GM13976 (cell line): ENCODE data around the gene CLPSL1.

ENCODE experiments used
- DNase-seq: peaks from one replicate; pipeline ENCODE4 v3.0.0; 2012; ENCODE audit warnings: low spot score
- CTCF ChIP-seq: IDR thresholded peaks from 2 replicates; pipeline ENCODE4 v1.5.1; 2012; ENCODE audit warnings: borderline replicate concordance, mild to moderate bottlenecking; ENCODE audit not compliant: insufficient read depth; ENCODE audit errors: extremely low read depth, missing control alignments, control extremely low read depth
- in situ Hi-C: fragments of 300-500 bp; cut with MboI; formaldehyde crosslinking; loops from one replicate; pipeline ENCODE4 v1.12.0; 2022; ENCODE audit warnings: low sequenced_read_pairs, mixed read lengths, inconsistent platforms; ENCODE audit not compliant: unreplicated experiment

The CLPSL1 gene

GRCh38 chr6:35747877-35748276, 32.9 kb upstream of the CLPSL1 start:
- no peak for DNase-seq
- TF ChIP-seq CTCF, result no peak
- in situ Hi-C loops, result no loop called here

- in situ Hi-C loops, result no loop called here
- TF ChIP-seq CTCF, result no peak
- no peak for DNase-seq
These were observed 30.3 kb upstream of the CLPSL1 start for GRCh38 chr6:35750557-35750956.

GRCh38 chr6:35751594-35751993, 29.2 kb upstream of the CLPSL1 start:
- no peak for TF ChIP-seq CTCF
- DNase-seq, result no peak
- in situ Hi-C loops, result no loop called here

- DNase-seq, result no peak
- in situ Hi-C loops, result no loop called here
- TF ChIP-seq CTCF, result no peak
These were observed 28.5 kb upstream of the CLPSL1 start for GRCh38 chr6:35752330-35752729.

- in situ Hi-C loops, result no loop called here
- DNase-seq, result no peak
- no peak for TF ChIP-seq CTCF
These were observed 26.2 kb upstream of the CLPSL1 start for GRCh38 chr6:35754452-35755277.

DNA sequence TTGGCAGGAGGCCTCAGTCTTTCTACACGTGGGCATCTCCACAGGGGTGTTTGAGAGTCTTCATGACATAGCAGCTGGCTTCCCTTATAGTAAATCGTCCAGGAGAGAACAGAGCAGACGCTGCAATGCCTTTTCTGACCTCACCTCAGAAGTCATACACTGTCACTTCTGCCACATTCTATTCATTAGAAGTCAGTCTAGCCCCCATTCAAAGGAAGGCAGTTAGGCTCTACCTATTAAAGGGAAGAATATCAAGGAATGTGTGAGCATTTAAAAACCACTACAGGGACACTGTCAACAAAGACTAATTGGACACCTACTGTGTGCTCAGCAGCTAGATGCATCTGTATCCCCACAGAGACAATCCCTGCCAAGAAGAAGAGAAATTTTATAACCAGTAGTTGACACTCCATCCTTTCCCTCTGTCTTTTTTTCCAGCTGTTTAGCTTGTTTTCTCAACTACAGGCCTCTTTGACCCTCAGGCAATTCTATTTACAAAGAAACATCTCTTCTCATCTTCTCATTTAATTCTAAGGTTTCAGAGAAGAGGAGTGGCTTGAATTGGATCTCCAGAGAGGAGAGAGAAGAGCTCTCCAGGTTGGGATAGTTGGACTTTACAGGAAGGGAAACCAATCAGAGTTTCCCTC, 25.4 kb upstream of the CLPSL1 start:
- in situ Hi-C loops, result no loop called here
- TF ChIP-seq CTCF, result no peak
- DNase-seq, result no peak
